Mesothelial cell of epicardium (in vitro differentiated cells): ENCODE data around the gene POLRMT. TPM values are rescaled to one million over a fixed set of nuclear protein-coding genes. Genes with fewer than 3 reads are reported as not detected.

Experiments
- DNase-seq, 2 experiments: peaks; one replicate each; pipeline ENCODE4 v3.0.0; 2021; ENCODE audit warnings: low spot score in 2 of 2; ENCODE audit not compliant: unreplicated experiment in 2 of 2
- H3K27ac Mint-ChIP-seq: 2 replicates; pipeline ENCODE4 v1.8.0; 2021; ENCODE audit warnings: mixed read lengths
- H3K27me3 Mint-ChIP-seq: 2 replicates; pipeline ENCODE4 v1.8.0; 2021; ENCODE audit warnings: low read depth, mixed read lengths
- H3K36me3 Mint-ChIP-seq: 2 replicates; pipeline ENCODE4 v1.8.0; 2021; ENCODE audit warnings: mixed read lengths
- H3K4me1 Mint-ChIP-seq: 2 replicates; pipeline ENCODE4 v1.8.0; 2021; ENCODE audit warnings: mixed read lengths
- H3K4me3 Mint-ChIP-seq: 2 replicates; pipeline ENCODE4 v1.8.0; 2021; ENCODE audit warnings: mild to moderate bottlenecking, moderate library complexity, mixed read lengths
- H3K9me3 Mint-ChIP-seq: 2 replicates; pipeline ENCODE4 v1.8.0; 2021; ENCODE audit warnings: mixed read lengths
- CTCF ChIP-seq: fragments of 200-600 bp; sonication (generic); IDR thresholded peaks from one replicate; pipeline ENCODE4 v1.5.0; 2021; ENCODE audit warnings: antibody characterized with exemption; ENCODE audit not compliant: unreplicated experiment
- total RNA-seq: library from RNA; stranded (reverse); gene quantifications from 3 replicates; pipeline ENCODE4 v1.2.1, GENCODE V29; 2021

POLRMT gene
- total RNA-seq, 1 donor from 2014 or later: 56.4 TPM

- Mint-ChIP-seq H3K4me1 (no peaks in the 10 kb centered on the region), H3K27ac (no peak overlapping the region), H3K27me3 (no peaks in the 10 kb centered on the region), H3K9me3 (no peaks in the 10 kb centered on the region), H3K36me3 (peaks cover 15% of the 10 kb centered on the region), H3K4me3 (no peak overlapping the region)
- no peak for DNase-seq
- TF ChIP-seq CTCF: no peak
Measured at GRCh38 chr19:625257-625656, 8.1 kb downstream of the POLRMT start.

GRCh38 chr19:624433-625109 is 8.8 kb downstream of the POLRMT start:
- Mint-ChIP-seq H3K27ac (no peak overlapping the region), H3K36me3 (peaks cover 15% of the 10 kb centered on the region), H3K9me3 (no peaks in the 10 kb centered on the region), H3K27me3 (no peaks in the 10 kb centered on the region), H3K4me3 (no peak overlapping the region), H3K4me1 (no peaks in the 10 kb centered on the region)
- TF ChIP-seq CTCF: no peak
- DNase-seq: no peak

- Mint-ChIP-seq H3K9me3 (no peaks in the 10 kb centered on the region), H3K4me1 (no peaks in the 10 kb centered on the region), H3K4me3 (no peak overlapping the region), H3K27me3 (no peaks in the 10 kb centered on the region), H3K27ac (no peak overlapping the region), H3K36me3 (peaks cover 15% of the 10 kb centered on the region)
- no peak for DNase-seq
- no peak for TF ChIP-seq CTCF
Measured at GRCh38 chr19:623974-624373, 9.4 kb downstream of the POLRMT start.

DNA sequence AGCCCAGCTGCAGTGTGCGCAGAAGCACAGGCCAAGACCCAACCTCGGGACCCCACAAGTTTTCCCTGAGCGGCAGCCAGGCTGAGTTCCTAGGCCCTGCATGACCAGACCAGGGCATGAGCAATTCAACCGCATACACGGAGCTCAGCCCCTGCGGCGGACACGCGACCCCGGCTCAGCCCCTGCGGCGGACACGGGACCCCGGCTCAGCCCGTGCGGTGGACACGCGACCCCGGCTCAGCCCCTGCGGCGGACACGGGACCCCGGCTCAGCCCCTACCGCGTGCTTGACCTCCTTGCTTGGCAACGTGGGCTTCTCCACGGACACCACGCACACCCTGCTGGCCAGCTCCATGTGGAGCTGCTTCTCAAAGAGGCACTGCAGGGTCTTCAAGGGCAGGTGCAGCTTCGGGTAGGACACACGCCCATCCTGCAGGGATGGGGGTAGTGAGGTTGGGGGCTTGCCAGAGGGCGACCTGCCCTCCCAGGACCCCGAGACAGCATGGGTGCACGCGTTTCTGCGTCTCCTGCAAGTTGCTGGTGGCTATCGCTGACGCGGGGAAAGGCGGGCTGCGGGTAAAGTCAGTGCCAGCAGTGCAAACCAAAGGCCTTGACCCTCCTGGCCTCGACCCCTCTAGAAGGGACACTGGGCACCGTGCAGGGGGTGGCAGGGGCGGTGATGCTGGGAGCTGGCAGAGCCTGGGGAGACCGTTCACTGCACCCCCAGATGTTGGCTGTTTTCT is 10.0 kb downstream of the POLRMT start:
- no peaks in the 10 kb centered on the region for H3K4me1 Mint-ChIP-seq
- H3K27ac Mint-ChIP-seq: no peak overlapping the region
- H3K36me3 Mint-ChIP-seq: peaks cover 17% of the 10 kb centered on the region
- no peak overlapping the region for H3K4me3 Mint-ChIP-seq
- H3K9me3 Mint-ChIP-seq: no peaks in the 10 kb centered on the region
- no peak for TF ChIP-seq CTCF
- no peak for DNase-seq
- H3K27me3 Mint-ChIP-seq: no peaks in the 10 kb centered on the region

DNA sequence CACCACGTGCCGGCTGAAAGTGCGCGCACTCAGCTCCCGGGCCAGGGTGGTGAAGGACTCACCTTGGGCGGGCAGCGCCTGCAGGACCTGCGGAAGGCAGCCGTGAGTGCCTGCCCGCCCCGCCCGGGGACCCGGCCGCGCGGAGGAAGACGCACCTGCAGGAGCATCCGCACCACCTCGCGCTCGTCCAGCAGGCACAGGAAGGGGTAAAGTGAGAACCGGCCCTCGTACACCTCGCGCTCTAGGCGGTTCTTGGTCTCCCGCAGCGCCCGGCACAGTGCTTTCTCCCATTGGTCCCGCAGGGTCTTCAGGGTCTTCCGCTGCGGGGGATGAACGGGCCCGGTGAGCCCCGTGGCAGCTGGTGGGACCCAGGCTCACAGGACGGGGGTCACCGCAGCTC is 10.7 kb downstream of the POLRMT start:
- TF ChIP-seq CTCF: no peak
- H3K27ac Mint-ChIP-seq: no peak overlapping the region

More for the DNA sequence above, 10.7 kb downstream of the POLRMT start:
- DNase-seq: no peak
- Mint-ChIP-seq H3K4me1 (no peaks in the 10 kb centered on the region), H3K9me3 (no peaks in the 10 kb centered on the region), H3K4me3 (no peak overlapping the region), H3K36me3 (peaks cover 15% of the 10 kb centered on the region), H3K27me3 (no peaks in the 10 kb centered on the region)
